Astrocyte (in vitro differentiated cells and primary cell): ENCODE measurements around the gene ZMAT3.

ENCODE experiments used
- CTCF ChIP-seq: IDR thresholded peaks from 2 replicates; pipeline ENCODE4 v1.5.1; 2011; ENCODE audit warnings: low read depth, mild to moderate bottlenecking, inconsistent platforms, low read length, moderate library complexity; ENCODE audit not compliant: insufficient read depth
- EZH2 ChIP-seq: IDR thresholded peaks from 2 replicates; pipeline ENCODE4 v1.6.1; 2012; ENCODE audit warnings: mild to moderate bottlenecking, low read length, inconsistent platforms; ENCODE audit not compliant: insufficient read depth

GRCh38 chr3:179071323-179072099 lies at the start of gene ZMAT3:
- TF ChIP-seq EZH2 (no peak), CTCF (no peak)
